Neural progenitor cell (in vitro differentiated cells): ENCODE measurements around the gene GTPBP3.

Source experiments
- CTCF ChIP-seq: fragments of 200-600 bp; sonication (generic); IDR thresholded peaks from 2 replicates; pipeline ENCODE4 v1.5.1; 2017; ENCODE audit warnings: antibody characterized with exemption, mild to moderate bottlenecking
- EZH2 ChIP-seq: fragments of 200-600 bp; sonication (generic); IDR thresholded peaks from 2 replicates; pipeline ENCODE4 v1.6.1; 2017; ENCODE audit warnings: antibody characterized with exemption, mild to moderate bottlenecking, moderate library complexity

- TF ChIP-seq CTCF, result no peak
- no peak for TF ChIP-seq EZH2
Observed at GRCh38 chr19:17309965-17310461, 27.3 kb upstream of the GTPBP3 start.
